Lower leg skin (tissue), 3 donors: ENCODE measurements around the gene POU6F2.

Source experiments
- CTCF ChIP-seq, 3 donors: fragments of 450-650 bp; IDR thresholded peaks; one replicate each; pipeline ENCODE4 v1.5.1; 2016; ENCODE audit warnings: antibody characterized with exemption in 3 of 3, mild to moderate bottlenecking in 3 of 3, moderate library complexity in 2 of 3
- POLR2A ChIP-seq, 2 donors: fragments of 450-650 bp; IDR thresholded peaks; one replicate each; pipeline ENCODE4 v1.6.1; 2016 to 2017; ENCODE audit warnings: antibody characterized with exemption in 2 of 2, mild to moderate bottlenecking in 1 of 2, moderate library complexity in 1 of 2

- no peak for TF ChIP-seq CTCF (IDR thresholded peaks at IDR 0.05)
- TF ChIP-seq POLR2A (IDR thresholded peaks at IDR 0.05): no peak
Observed at GRCh38 chr7:39005461-39005860, 27.8 kb downstream of the POU6F2 start.
